Measurements from ENCODE around the gene MARVELD3.
"Not testable (repeated sequence)": the region's sequence is repeated elsewhere in the genome, so short reads cannot be mapped to it uniquely, and the experiment has no call there.

Gene MARVELD3, protein sequence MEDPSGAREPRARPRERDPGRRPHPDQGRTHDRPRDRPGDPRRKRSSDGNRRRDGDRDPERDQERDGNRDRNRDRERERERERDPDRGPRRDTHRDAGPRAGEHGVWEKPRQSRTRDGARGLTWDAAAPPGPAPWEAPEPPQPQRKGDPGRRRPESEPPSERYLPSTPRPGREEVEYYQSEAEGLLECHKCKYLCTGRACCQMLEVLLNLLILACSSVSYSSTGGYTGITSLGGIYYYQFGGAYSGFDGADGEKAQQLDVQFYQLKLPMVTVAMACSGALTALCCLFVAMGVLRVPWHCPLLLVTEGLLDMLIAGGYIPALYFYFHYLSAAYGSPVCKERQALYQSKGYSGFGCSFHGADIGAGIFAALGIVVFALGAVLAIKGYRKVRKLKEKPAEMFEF

GRCh38 chr16:71626018-71626857 is at the start of gene MARVELD3:
Gene MARVELD3 (plus strand): TSS chr16:71626184. CDS start chr16:71626230, 46 bp downstream.
- no peak for DNase-seq (ENCODE audit: low read depth)

DNA sequence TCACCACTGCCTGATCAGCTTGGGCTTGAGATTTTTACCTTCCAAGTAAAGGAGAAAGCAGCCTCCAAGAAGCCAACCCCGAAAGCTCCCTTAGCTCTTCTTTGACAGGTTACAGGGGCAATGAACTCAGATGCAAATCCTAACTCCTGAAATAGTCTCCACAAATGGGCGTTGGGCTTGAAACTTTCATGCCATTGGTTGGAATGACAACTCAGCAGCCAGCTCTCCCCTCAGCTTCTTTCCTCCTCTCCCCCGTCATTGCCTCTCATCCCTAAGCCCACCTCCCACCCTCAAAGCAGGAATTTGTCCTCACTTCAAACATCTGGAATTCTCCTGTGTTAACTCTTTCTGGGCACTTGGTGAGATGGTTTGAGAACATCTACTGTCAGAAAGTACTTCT is 49.0 kb upstream of the MARVELD3 start, which contains the start of gene TAT:
Gene TAT (minus strand): TSS at position 122 of the 400 bp plus-strand sequence. CDS start 677 bp downstream, outside the sequence.
- DNase-seq (ENCODE audit: low read depth), result no peak

DNA sequence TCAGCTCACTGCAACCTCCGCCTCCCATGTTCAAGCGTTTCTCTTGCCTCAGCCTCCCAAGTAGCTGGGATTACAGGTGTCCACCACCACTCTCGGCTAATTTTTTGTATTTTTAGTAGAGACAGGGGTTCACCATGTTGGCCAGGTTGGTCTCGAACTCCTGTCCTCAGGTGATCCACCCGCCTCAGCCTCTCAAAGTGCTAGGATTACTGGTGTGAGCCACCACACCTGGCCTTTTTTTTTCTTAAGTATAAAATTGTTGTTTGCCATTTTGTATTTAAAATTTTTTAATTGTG is 43.5 kb upstream of the MARVELD3 start:
- DNase-seq (ENCODE audit: low read depth), result not testable (repeated sequence)

- DNase-seq (ENCODE audit: low read depth), result no peak
Measured at GRCh38 chr16:71584543-71585317, 41.3 kb upstream of the MARVELD3 start.

- DNase-seq (ENCODE audit: low read depth), result no peak
Measured at GRCh38 chr16:71585318-71585703, 40.7 kb upstream of the MARVELD3 start.

- DNase-seq (ENCODE audit: low read depth), result not testable (repeated sequence)
Measured at GRCh38 chr16:71589334-71589733, 36.6 kb upstream of the MARVELD3 start.

DNA sequence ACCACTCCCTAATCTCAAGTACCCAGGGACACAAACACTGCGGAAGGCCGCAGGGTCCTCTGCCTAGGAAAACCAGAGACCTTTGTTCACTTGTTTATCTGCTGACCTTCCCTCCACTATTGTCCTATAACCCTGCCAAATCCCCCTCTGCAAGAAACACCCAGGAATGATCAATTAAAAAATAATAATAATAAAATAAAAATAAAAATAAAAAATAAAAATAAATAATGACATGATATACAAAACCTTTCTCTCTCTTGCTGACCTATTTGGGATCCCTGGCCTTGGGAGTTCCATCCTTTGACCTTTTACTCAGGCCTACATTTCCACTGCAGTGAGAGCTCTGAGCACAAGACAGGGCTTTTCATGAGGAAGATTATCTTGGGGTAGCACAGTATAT is 35.9 kb upstream of the MARVELD3 start:
- not testable (repeated sequence) for DNase-seq (ENCODE audit: low read depth)

- no peak for DNase-seq (ENCODE audit: low read depth)
Measured at GRCh38 chr16:71590584-71590983, 35.4 kb upstream of the MARVELD3 start.

GRCh38 chr16:71591917-71592316 is 34.1 kb upstream of the MARVELD3 start:
- DNase-seq (ENCODE audit: low read depth), result no peak

DNA sequence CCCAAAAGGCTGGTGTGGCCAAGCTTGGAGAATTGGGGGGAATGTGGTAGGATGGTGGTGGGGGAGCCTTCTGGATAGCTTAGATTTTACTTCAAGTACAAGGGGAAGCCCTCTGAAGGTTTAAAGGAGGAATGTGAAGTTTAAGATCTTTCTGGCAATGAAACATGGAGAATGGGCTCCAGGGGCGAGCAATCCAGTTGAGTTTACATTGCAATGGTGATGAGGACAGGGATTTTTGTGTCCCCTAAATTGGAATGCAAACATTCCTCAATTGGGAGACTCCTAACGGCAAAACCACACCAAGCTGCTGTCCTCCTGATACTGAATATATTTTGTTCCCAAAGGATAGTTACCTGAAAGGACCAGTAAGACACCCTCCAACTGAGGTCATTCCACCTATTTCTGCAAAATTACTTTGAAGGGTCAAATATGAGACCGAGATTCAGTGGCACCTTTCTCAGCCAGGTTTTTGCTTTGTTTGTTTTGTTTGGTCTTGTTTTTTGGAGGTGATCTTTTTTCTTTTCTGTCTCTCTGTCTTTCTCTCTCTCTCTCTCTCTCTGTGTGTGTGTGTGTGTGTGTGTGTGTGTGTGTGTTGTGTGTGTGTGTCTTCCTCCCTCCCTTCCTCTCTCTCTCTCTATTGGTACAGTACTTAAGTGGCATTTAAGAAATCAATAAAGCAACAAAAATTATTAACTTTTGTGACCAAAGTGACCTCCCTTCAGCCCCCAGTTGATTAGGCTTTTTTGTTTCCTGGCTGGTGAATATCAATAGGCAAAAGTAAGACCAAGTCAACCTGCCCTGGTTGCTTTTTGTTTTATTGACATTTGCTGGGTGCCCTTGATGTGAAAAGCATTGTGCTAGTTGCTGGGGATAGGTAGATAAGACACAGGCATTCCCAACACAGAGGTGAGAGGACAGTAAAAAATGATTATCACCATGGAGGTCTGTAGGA is 32.7 kb upstream of the MARVELD3 start:
- DNase-seq (ENCODE audit: low read depth), result no peak

DNA sequence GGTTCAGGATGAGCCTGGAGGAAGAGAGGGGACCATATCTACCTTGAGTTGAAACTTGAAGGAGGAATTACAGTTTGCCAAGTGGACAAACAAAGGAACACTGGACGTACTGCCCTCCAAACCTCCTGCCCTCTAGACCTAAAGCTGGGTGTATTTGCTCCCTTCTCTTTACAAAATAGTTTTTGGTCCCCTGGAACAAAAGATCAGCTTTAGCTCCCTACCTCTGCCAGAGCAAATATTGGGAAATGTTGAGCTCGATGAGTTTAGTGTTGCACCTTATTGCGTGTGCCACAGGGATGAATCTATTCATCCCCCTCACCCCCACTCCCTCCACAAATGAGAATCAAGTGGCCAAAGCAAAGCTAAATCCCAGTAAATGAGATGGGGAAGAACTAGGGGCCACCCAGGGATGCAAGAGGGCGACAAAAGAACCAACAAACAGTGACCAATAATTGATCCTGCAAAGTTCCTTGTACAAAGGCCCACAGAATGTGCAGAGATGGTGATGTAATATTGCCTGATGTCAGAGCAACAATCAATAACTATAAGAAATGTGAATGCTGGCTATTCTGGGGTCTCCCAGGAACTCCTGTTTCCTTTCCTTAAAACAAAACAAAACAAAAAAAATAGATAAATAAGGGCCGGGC is 31.9 kb upstream of the MARVELD3 start:
- no peak for DNase-seq (ENCODE audit: low read depth)

DNA sequence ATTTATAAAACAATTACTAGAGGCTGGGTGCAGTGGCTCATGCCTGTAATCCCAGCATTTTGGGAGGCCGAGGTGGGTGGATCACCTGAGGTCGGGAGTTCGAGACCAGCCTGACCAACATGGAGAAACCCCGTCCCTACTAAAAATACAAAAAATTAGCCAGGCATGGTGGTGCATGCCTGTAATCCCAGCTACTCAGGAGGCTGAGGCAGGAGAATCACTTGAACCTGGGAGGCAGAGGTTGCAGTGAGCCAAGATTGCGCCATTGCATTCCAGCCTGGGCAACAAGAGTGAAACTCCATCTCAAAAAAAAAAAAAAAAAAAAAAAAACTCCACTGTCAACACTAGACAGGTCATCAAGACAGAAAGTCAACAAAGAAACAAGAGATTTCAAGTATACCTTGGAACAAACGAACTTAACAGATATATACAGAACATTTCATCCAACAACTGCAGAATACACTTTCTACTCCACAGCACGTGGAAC is 30.6 kb upstream of the MARVELD3 start:
- DNase-seq (ENCODE audit: low read depth), result not testable (repeated sequence)

GRCh38 chr16:71598426-71598825 is 27.6 kb upstream of the MARVELD3 start:
- DNase-seq (ENCODE audit: low read depth), result not testable (repeated sequence)

DNA sequence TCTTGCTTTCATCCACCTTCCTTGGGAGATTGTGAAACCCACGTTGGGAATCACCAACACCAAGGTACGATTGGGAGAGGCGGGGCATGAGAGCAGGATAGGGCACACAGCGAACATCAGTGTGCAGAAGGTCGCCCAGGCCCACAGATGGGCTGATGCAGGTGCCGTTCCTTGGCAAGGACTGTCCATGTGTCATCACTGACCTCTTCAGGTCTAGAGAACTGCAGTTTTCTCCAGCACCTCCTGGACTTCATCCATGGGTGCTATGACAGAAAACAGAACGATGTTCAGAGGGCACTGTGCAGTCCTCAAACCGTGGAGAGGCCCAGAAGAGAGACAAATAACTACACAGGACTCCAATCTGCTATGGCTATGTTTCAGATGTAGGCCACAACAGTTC is 25.2 kb upstream of the MARVELD3 start:
- DNase-seq (ENCODE audit: low read depth), result no peak

GRCh38 chr16:71609066-71609465 is 16.9 kb upstream of the MARVELD3 start:
- DNase-seq (ENCODE audit: low read depth), result no peak

- no peak for DNase-seq (ENCODE audit: low read depth)
Measured at GRCh38 chr16:71610447-71610846, 15.5 kb upstream of the MARVELD3 start.

GRCh38 chr16:71610936-71611871 is 14.8 kb upstream of the MARVELD3 start:
- DNase-seq (ENCODE audit: low read depth), result peak; percentile 69

- not testable (repeated sequence) for DNase-seq (ENCODE audit: low read depth)
Measured at GRCh38 chr16:71614956-71615355, 11.0 kb upstream of the MARVELD3 start.

GRCh38 chr16:71618429-71618828 is 7.6 kb upstream of the MARVELD3 start:
- no peak for DNase-seq (ENCODE audit: low read depth)

All from activated T-cell treated with anti-CD3 and anti-CD28 coated beads for 24 hours (primary cell).